Thyroid gland (tissue), 4 donors: ENCODE data around the gene SNAPIN.

Source experiments
- CTCF ChIP-seq, 6 experiments: fragments of 200-600 bp in 3 of 6; fragments of 450-650 bp in 3 of 6; sonication (generic) in 3 of 6; IDR thresholded peaks; one replicate each; pipeline ENCODE4 v1.5.1; 2016 to 2019; ENCODE audit warnings: antibody characterized with exemption in 6 of 6, mild to moderate bottlenecking in 2 of 6, inconsistent platforms in 1 of 6, moderate library complexity in 1 of 6
- POLR2A ChIP-seq, 2 donors: fragments of 450-650 bp; IDR thresholded peaks; one replicate each; pipeline ENCODE4 v1.6.1; 2017; ENCODE audit warnings: antibody characterized with exemption in 2 of 2, mild to moderate bottlenecking in 2 of 2, moderate library complexity in 1 of 2

GRCh38 chr1:153611356-153611755 is 47.1 kb upstream of the SNAPIN start:
- TF ChIP-seq CTCF (IDR thresholded peaks at IDR 0.05): no peak
- no peak for TF ChIP-seq POLR2A (IDR thresholded peaks at IDR 0.05)
